ENCODE data around the gene OBSCN. TPM values are rescaled to one million over a fixed set of nuclear protein-coding genes. Genes with fewer than 3 reads are reported as not detected.

OBSCN gene
- total and polyA plus RNA-seq, 2 of the 13 experiments (the other 11 are each of a cell fraction or from before 2014, with no cell fraction given): 0.20 TPM

DNA sequence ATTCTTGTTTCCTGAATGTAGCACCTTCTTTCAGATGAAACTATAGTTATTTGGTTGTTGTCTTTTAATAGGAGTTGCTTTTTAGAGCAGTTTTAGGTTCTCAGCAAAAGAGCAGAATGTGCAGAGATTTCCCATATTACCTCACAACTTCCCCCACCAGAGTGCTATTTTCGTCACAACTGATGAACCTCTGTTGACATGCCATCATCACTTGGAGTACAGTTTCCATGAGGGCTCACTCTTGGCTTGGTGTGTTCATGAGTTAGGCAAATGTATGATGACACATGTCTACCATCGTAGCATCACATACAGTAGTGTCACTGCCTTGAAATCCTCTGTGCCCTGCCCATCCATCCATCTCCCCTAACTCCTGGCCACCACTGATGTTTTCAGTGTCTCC, 38.5 kb upstream of the OBSCN start:
- no TSS peak for BruUV-seq (replicated peaks)
- intact Hi-C loops (cut with micrococcal nuclease; ENCODE audit: unreplicated experiment): no loop called here
- DNase-seq (ENCODE audit: low spot score): no peak

DNA sequence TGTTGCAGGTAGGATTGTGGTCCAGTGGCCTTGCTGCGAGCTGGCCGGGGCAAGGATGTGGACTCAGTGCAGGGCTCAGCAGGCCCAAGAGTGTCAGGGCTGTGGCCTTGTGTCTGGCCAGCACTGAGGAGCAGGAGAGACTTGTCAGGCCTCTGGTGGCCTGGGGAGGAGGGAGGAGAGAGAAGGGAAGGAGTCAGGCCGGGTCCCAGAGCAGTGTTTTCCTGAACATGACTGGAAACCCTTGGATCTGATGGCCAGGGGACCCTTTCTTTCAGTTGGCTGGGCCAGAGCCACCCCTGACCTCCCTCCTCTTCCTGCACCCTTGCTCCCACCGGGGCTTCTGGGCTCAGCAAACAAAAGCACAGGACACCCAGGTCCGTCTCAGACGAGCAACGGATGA, 37.2 kb upstream of the OBSCN start:
- no peak overlapping the region for H3K4me2 ChIP-seq (ENCODE audit: low read depth, low read length)
- no peaks in the 10 kb centered on the region for H3K9me3 ChIP-seq (ENCODE audit: low read length)
- ChIA-PET POLR2A (no interaction called here), CTCF (ENCODE audit: low intra/inter-chr PET ratio, low total read pairs) (no interaction called here)
- in situ Hi-C loops (cut with HindIII; ENCODE audit: extremely low pct_ligation_motif_present, low pct_unique_long_range_greater_than_20kb): no loop called here
- H4K20me1 ChIP-seq (ENCODE audit: insufficient read depth, low read length): 0 out of 2 replicates have a peak, but pooled peaks cover 2% of the 10 kb centered on the region
- no peak overlapping the region for H2AFZ ChIP-seq (ENCODE audit: low read length)
- no peaks in the 10 kb centered on the region; a peak in 1 of 5 replicates for H3K36me3 ChIP-seq (replicated peaks in 1 of 2; ENCODE audit: control insufficient read depth in 1 of 2, insufficient read depth in 2 of 2, low read length in 2 of 2)
- H3K27ac ChIP-seq (ENCODE audit: extremely low read length, insufficient read depth, low read length): no peak overlapping the region
- H3K4me3 ChIP-seq (replicated peaks in 1 of 3; ENCODE audit: insufficient read depth in 1 of 3, low read depth in 2 of 3, low read length in 3 of 3): no peak overlapping the region
- no peak for ATAC-seq
- no TSS peak for BruUV-seq (replicated peaks)
- DNase-seq (ENCODE audit: low spot score): no peak
- intact Hi-C loops (cut with micrococcal nuclease; ENCODE audit: unreplicated experiment): no loop called here
- H3K9ac ChIP-seq (ENCODE audit: insufficient read depth, low read depth, low read length): no peak overlapping the region
- no peaks in the 10 kb centered on the region for H3K27me3 ChIP-seq (ENCODE audit: control insufficient read depth in 1 of 2, insufficient read depth in 2 of 2, low read length in 2 of 2)
- peaks cover 7% of the 10 kb centered on the region for H3K4me1 ChIP-seq (ENCODE audit: insufficient read depth, low read length)
- TF ChIP-seq, protein P1, sequence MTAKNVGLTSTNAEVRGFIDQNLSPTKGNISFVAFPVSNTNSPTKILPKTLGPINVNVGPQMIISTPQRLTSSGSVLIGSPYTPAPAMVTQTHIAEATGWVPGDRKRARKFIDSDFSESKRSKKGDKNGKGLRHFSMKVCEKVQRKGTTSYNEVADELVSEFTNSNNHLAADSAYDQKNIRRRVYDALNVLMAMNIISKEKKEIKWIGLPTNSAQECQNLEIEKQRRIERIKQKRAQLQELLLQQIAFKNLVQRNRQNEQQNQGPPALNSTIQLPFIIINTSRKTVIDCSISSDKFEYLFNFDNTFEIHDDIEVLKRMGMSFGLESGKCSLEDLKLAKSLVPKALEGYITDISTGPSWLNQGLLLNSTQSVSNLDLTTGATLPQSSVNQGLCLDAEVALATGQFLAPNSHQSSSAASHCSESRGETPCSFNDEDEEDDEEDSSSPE (CRISPR knock-in tag; IDR thresholded peaks at IDR 0.05): no peak
- TF ChIP-seq, protein P2, sequence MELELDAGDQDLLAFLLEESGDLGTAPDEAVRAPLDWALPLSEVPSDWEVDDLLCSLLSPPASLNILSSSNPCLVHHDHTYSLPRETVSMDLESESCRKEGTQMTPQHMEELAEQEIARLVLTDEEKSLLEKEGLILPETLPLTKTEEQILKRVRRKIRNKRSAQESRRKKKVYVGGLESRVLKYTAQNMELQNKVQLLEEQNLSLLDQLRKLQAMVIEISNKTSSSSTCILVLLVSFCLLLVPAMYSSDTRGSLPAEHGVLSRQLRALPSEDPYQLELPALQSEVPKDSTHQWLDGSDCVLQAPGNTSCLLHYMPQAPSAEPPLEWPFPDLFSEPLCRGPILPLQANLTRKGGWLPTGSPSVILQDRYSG (CRISPR knock-in tag; IDR thresholded peaks at IDR 0.05): no peak
- no peak for TF ChIP-seq NCOA1 (CRISPR knock-in tag; IDR thresholded peaks at IDR 0.05)
- FAIRE-seq: no peak
- peaks cover 5% of the 10 kb centered on the region for H3K79me2 ChIP-seq (ENCODE audit: insufficient read depth, low read length)
- 79% methylated on average over 6 of the region's 7 CpGs for WGBS (ENCODE audit: low lambda C conversion rate)

More for the DNA sequence above, 38.5 kb upstream of the OBSCN start:
- no peak overlapping the region for H3K4me2 ChIP-seq (ENCODE audit: low read depth, low read length)
- no peaks in the 10 kb centered on the region for H3K36me3 ChIP-seq (replicated peaks in 1 of 2; ENCODE audit: control insufficient read depth in 1 of 2, insufficient read depth in 2 of 2, low read length in 2 of 2)
- no peak for FAIRE-seq
- peaks cover 13% of the 10 kb centered on the region for H3K4me1 ChIP-seq (ENCODE audit: insufficient read depth, low read length)
- ChIA-PET CTCF (ENCODE audit: low intra/inter-chr PET ratio, low total read pairs) (no interaction called here), POLR2A (no interaction called here)
- 95% methylated on average over 2 of the region's 2 CpGs for WGBS (ENCODE audit: low lambda C conversion rate)
- no peak overlapping the region for H3K27ac ChIP-seq (ENCODE audit: extremely low read length, insufficient read depth, low read length)
- H3K9me3 ChIP-seq (ENCODE audit: low read length): no peaks in the 10 kb centered on the region
- H3K27me3 ChIP-seq (ENCODE audit: control insufficient read depth in 1 of 2, insufficient read depth in 2 of 2, low read length in 2 of 2): no peaks in the 10 kb centered on the region
- H4K20me1 ChIP-seq (ENCODE audit: insufficient read depth, low read length): 0 out of 2 replicates have a peak, but pooled peaks cover 2% of the 10 kb centered on the region
- in situ Hi-C loops (cut with HindIII; ENCODE audit: extremely low pct_ligation_motif_present, low pct_unique_long_range_greater_than_20kb): no loop called here
- H3K79me2 ChIP-seq (ENCODE audit: insufficient read depth, low read length): peaks cover 5% of the 10 kb centered on the region
- H2AFZ ChIP-seq (ENCODE audit: low read length): no peak overlapping the region
- no peak overlapping the region for H3K9ac ChIP-seq (ENCODE audit: insufficient read depth, low read depth, low read length)
- TF ChIP-seq AHR (CRISPR knock-in tag; IDR thresholded peaks at IDR 0.05): no peak
- TF ChIP-seq, protein P3, sequence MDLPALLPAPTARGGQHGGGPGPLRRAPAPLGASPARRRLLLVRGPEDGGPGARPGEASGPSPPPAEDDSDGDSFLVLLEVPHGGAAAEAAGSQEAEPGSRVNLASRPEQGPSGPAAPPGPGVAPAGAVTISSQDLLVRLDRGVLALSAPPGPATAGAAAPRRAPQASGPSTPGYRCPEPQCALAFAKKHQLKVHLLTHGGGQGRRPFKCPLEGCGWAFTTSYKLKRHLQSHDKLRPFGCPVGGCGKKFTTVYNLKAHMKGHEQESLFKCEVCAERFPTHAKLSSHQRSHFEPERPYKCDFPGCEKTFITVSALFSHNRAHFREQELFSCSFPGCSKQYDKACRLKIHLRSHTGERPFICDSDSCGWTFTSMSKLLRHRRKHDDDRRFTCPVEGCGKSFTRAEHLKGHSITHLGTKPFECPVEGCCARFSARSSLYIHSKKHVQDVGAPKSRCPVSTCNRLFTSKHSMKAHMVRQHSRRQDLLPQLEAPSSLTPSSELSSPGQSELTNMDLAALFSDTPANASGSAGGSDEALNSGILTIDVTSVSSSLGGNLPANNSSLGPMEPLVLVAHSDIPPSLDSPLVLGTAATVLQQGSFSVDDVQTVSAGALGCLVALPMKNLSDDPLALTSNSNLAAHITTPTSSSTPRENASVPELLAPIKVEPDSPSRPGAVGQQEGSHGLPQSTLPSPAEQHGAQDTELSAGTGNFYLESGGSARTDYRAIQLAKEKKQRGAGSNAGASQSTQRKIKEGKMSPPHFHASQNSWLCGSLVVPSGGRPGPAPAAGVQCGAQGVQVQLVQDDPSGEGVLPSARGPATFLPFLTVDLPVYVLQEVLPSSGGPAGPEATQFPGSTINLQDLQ (CRISPR knock-in tag; IDR thresholded peaks at IDR 0.05): no peak
- TF ChIP-seq MEIS1 (CRISPR knock-in tag; IDR thresholded peaks at IDR 0.05; ENCODE audit: borderline replicate concordance): no peak
- no peak for TF ChIP-seq TGIF2 (CRISPR knock-in tag; IDR thresholded peaks at IDR 0.05)
- TF ChIP-seq ZNF777 (CRISPR knock-in tag; IDR thresholded peaks at IDR 0.05): no peak
- TF ChIP-seq CBFB (CRISPR knock-in tag; IDR thresholded peaks at IDR 0.05): no peak
- ATAC-seq: no peak
- H3K4me3 ChIP-seq (replicated peaks in 1 of 3; ENCODE audit: insufficient read depth in 1 of 3, low read depth in 2 of 3, low read length in 3 of 3): no peak overlapping the region
